ENCODE data around the gene MT1F. TPM values are rescaled to one million over a fixed set of nuclear protein-coding genes. Genes with fewer than 3 reads are reported as not detected.

MT1F gene
- total and polyA plus RNA-seq, 2 experiments from 2014 or later: not detected

GRCh38 chr16:56623637-56624036 is 34.1 kb upstream of the MT1F start:
- DNase-seq (ENCODE audit: low read depth in 1 of 2, low spot score in 1 of 2): no peak
- Histone ChIP-seq H3K27ac (no peak overlapping the region), H3K4me3 (no peak overlapping the region), H3K9me3 (ENCODE audit: low read depth) (no peaks in the 10 kb centered on the region), H3K36me3 (no peaks in the 10 kb centered on the region), H3K27me3 (peaks cover 81% of the 10 kb centered on the region), H3K4me1 (ENCODE audit: low read depth) (peaks cover 5% of the 10 kb centered on the region)
- TF ChIP-seq CTCF (IDR thresholded peaks at IDR 0.05; ENCODE audit: low read depth, low read length): no peak

GRCh38 chr16:56625140-56625942 is 32.4 kb upstream of the MT1F start, which contains the start of gene MT1E:
TSS of gene MT1E (plus strand) at chr16:56625781. CDS start at chr16:56625852, 71 bp downstream.
- Histone ChIP-seq H3K4me3 (peak within 1 kb of the TSS; percentile 36), H3K27ac (no peak within 1 kb of the TSS)
- no peak for TF ChIP-seq CTCF (IDR thresholded peaks at IDR 0.05; ENCODE audit: low read depth, low read length)

GRCh38 chr16:56625943-56626654 is 31.7 kb upstream of the MT1F start:
- Histone ChIP-seq H3K9me3 (ENCODE audit: low read depth) (no peaks in the 10 kb centered on the region), H3K27ac (no peak overlapping the region), H3K4me1 (ENCODE audit: low read depth) (peaks cover 5% of the 10 kb centered on the region), H3K4me3 (peak overlapping the region; percentile 36), H3K36me3 (no peaks in the 10 kb centered on the region), H3K27me3 (peaks cover 85% of the 10 kb centered on the region)
- TF ChIP-seq CTCF (IDR thresholded peaks at IDR 0.05; ENCODE audit: low read depth, low read length): no peak
- DNase-seq (ENCODE audit: low read depth in 1 of 2, low spot score in 1 of 2): peak in 1 of 2 donors; percentile 88

More at GRCh38 chr16:56625140-56625942, 32.4 kb upstream of the MT1F start, which contains the start of gene MT1E:
- no peaks in the 10 kb centered on the region for H3K36me3 ChIP-seq
- H3K9me3 ChIP-seq (ENCODE audit: low read depth): no peaks in the 10 kb centered on the region
- DNase-seq (ENCODE audit: low read depth in 1 of 2, low spot score in 1 of 2): peak; percentile 84 to 88
- H3K27me3 ChIP-seq: peaks cover 81% of the 10 kb centered on the region
- H3K4me1 ChIP-seq (ENCODE audit: low read depth): peaks cover 5% of the 10 kb centered on the region

GRCh38 chr16:56626685-56627084 is 31.1 kb upstream of the MT1F start:
- no peak for TF ChIP-seq CTCF (IDR thresholded peaks at IDR 0.05; ENCODE audit: low read depth, low read length)
- Histone ChIP-seq H3K4me3 (no peak overlapping the region), H3K27me3 (peaks cover 86% of the 10 kb centered on the region), H3K4me1 (ENCODE audit: low read depth) (peaks cover 5% of the 10 kb centered on the region), H3K9me3 (ENCODE audit: low read depth) (no peaks in the 10 kb centered on the region), H3K27ac (no peak overlapping the region), H3K36me3 (no peaks in the 10 kb centered on the region)
- no peak for DNase-seq (ENCODE audit: low read depth in 1 of 2, low spot score in 1 of 2)

- no peaks in the 10 kb centered on the region for H3K36me3 ChIP-seq
- H3K4me1 ChIP-seq (ENCODE audit: low read depth): peaks cover 5% of the 10 kb centered on the region
- no peak overlapping the region for H3K4me3 ChIP-seq
- no peak for DNase-seq (ENCODE audit: low read depth in 1 of 2, low spot score in 1 of 2)
- peaks cover 99% of the 10 kb centered on the region for H3K27me3 ChIP-seq
- TF ChIP-seq CTCF (IDR thresholded peaks at IDR 0.05; ENCODE audit: low read depth, low read length): no peak
- no peak overlapping the region for H3K27ac ChIP-seq
- H3K9me3 ChIP-seq (ENCODE audit: low read depth): no peaks in the 10 kb centered on the region
Observed at GRCh38 chr16:56628486-56629350, 29.0 kb upstream of the MT1F start.
